Left renal cortex interstitium (tissue), 4 donors: Measurements from ENCODE around the gene TRUB2. TPM values are rescaled to one million over a fixed set of nuclear protein-coding genes. Genes with fewer than 3 reads are reported as not detected.

Source experiments
- DNase-seq, 4 donors: peaks; one replicate each; pipeline ENCODE4 v3.0.0-alpha.2; 2013; ENCODE audit warnings: low read depth in 4 of 4, low spot score in 2 of 4, missing footprints in 1 of 4
- polyA plus RNA-seq, 4 donors: library from polyadenylated mRNA; unstranded; fragments of 120-200 nt; gene quantifications; one replicate each; pipeline ENCODE4 v1.2.1, GENCODE V29; 2013; ENCODE audit not compliant: insufficient read length in 4 of 4

Gene TRUB2
- polyA plus RNA-seq, 4 donors: 38.3 to 41.3 (median 39.9) TPM

- DNase-seq: no peak
These were observed 19.2 kb upstream of the TRUB2 start for GRCh38 chr9:128341435-128341849.

GRCh38 chr9:128340691-128341434 is 18.6 kb upstream of the TRUB2 start:
- DNase-seq: no peak

- peak in 3 of 4 donors; percentile 36 to 54 (median 41) for DNase-seq
These were observed 17.8 kb upstream of the TRUB2 start, which contains the start of gene SLC27A4 for GRCh38 chr9:128339761-128340690. TSS of gene SLC27A4 (plus strand) at chr9:128340527. CDS start at chr9:128343133, 2,606 bp downstream.

- peak in 1 of 4 donors; percentile 4 for DNase-seq
These were observed 16.8 kb upstream of the TRUB2 start for GRCh38 chr9:128338852-128339614.

- DNase-seq: no peak
These were observed 15.7 kb upstream of the TRUB2 start for GRCh38 chr9:128337936-128338335.

GRCh38 chr9:128335914-128336313 is 13.7 kb upstream of the TRUB2 start:
- DNase-seq: no peak

GRCh38 chr9:128335161-128335560 is 12.9 kb upstream of the TRUB2 start:
- DNase-seq: no peak

- no peak for DNase-seq
These were observed 11.2 kb upstream of the TRUB2 start for GRCh38 chr9:128333451-128333869.

GRCh38 chr9:128325629-128326028 is 3.4 kb upstream of the TRUB2 start:
- no peak for DNase-seq

GRCh38 chr9:128324401-128324800 is 2.2 kb upstream of the TRUB2 start:
- DNase-seq: no peak

GRCh38 chr9:128323791-128324190 is 1.5 kb upstream of the TRUB2 start:
- no peak for DNase-seq

- no peak for DNase-seq
These were observed 1.0 kb upstream of the TRUB2 start for GRCh38 chr9:128323212-128323730.

- DNase-seq: no peak
These were observed 306 bp downstream of the TRUB2 start for GRCh38 chr9:128321879-128322403.

GRCh38 chr9:128321343-128321742 is 904 bp downstream of the TRUB2 start:
- DNase-seq: no peak

GRCh38 chr9:128317629-128318028 is 4.6 kb downstream of the TRUB2 start:
- DNase-seq: no peak

- DNase-seq: no peak
These were observed 5.8 kb downstream of the TRUB2 start for GRCh38 chr9:128316421-128316820.

- DNase-seq: no peak
These were observed 7.5 kb downstream of the TRUB2 start for GRCh38 chr9:128314697-128315096.

GRCh38 chr9:128310461-128310860 is 11.8 kb downstream of the TRUB2 start:
- DNase-seq: no peak

- no peak for DNase-seq
These were observed 12.7 kb downstream of the TRUB2 start for GRCh38 chr9:128309551-128309950.

- DNase-seq: no peak
These were observed 17.3 kb downstream of the TRUB2 start for GRCh38 chr9:128304971-128305288.
